ENCODE measurements around the gene MEPCE. TPM values are rescaled to one million over a fixed set of nuclear protein-coding genes. Genes with fewer than 3 reads are reported as not detected.

Gene MEPCE
- total RNA-seq, 1 experiment from 2014 or later = 85.9 TPM

GRCh38 chr7:100465702-100466311 lies 36.2 kb downstream of the MEPCE start:
- CTCF ChIA-PET = interaction anchor here (0.5 to 1.4 kb wide), 11 partner anchors 9 to 614 kb away, joined by 3 to 24 read pairs (median 3); partner anchors contain the start of genes FBXO24, LRCH4 and PCOLCE

DNA sequence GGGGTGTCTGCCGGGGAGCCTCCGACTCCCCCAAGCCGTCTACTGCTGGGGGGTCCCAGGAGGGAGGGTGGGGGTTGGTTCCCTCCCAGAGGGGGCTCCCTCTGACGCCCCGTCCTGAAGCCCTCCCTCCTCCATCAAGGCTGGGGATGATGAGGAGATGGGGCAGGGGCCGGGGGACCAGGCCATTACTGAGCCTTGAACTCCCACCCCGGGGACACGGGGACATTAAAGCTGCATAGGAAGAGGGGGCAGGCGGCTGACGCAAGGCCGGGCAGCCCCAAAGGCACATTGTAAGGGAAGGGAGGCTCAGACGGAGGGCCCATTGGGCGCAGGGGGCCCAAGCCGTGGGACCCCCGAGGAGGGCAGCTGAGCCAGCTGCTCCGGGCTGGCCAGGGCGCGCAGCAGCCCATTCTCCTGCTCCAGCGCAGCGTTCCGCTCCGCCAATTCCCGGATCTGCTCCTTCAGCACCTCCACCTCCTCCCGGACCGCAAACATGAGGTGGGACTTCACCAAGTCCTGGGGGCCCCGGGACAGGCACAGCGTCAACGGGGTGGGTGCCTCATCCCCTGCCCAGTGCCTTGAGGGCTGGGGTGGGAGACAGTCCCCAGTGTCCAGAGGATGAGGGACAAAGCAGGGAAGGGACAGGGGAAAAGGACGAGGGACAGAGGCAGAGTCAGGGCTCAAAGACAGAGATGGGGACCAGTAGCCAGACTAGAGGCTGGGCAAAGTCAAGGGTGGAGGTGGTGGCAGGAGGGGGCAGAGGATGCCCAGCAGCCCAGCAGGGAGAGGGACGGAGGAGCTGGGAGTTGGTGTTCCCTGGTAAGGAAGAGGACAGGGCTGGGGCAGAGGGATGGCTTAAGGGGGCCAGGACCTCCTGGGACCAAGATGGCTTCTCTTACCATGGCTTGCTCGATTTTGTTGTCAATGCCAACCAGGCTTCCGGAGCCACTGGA lies 37.3 kb downstream of the MEPCE start:
- intact Hi-C loops (cut with micrococcal nuclease; ENCODE audit: unreplicated experiment) = loop anchor here (1.0 kb wide), 1 partner anchor 258 kb away; no protein-coding TSS in a partner anchor
- no peak overlapping the region for H3K27ac ChIP-seq (ENCODE audit: low read depth, low read length, poor library complexity, severe bottlenecking)
- H3K9me3 ChIP-seq (ENCODE audit: low read depth, low read length, poor library complexity, severe bottlenecking) = no peaks in the 10 kb centered on the region
- H3K4me1 ChIP-seq (ENCODE audit: insufficient read depth, low read length, poor library complexity, severe bottlenecking) = peaks cover 11% of the 10 kb centered on the region
- H3K36me3 ChIP-seq (ENCODE audit: insufficient read depth, low read length, poor library complexity, severe bottlenecking) = peaks cover 6% of the 10 kb centered on the region
- TF ChIP-seq EZH2 (IDR thresholded peaks at IDR 0.05; ENCODE audit: borderline replicate concordance, low read depth, low read length, poor library complexity, severe bottlenecking) = no peak
- TF ChIP-seq, protein P1, sequence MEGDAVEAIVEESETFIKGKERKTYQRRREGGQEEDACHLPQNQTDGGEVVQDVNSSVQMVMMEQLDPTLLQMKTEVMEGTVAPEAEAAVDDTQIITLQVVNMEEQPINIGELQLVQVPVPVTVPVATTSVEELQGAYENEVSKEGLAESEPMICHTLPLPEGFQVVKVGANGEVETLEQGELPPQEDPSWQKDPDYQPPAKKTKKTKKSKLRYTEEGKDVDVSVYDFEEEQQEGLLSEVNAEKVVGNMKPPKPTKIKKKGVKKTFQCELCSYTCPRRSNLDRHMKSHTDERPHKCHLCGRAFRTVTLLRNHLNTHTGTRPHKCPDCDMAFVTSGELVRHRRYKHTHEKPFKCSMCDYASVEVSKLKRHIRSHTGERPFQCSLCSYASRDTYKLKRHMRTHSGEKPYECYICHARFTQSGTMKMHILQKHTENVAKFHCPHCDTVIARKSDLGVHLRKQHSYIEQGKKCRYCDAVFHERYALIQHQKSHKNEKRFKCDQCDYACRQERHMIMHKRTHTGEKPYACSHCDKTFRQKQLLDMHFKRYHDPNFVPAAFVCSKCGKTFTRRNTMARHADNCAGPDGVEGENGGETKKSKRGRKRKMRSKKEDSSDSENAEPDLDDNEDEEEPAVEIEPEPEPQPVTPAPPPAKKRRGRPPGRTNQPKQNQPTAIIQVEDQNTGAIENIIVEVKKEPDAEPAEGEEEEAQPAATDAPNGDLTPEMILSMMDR (conservative IDR thresholded peaks at IDR 0.05; ENCODE audit: low read depth, low read length) = no peak
- no peak for DNase-seq (ENCODE audit: low spot score)
- ChIA-PET CTCF (no interaction called here), POLR2A (ENCODE audit: low non-redundant PET) (no interaction called here)
- no peak overlapping the region for H3K4me3 ChIP-seq (ENCODE audit: low read depth, low read length, poor library complexity, severe bottlenecking)
- BruUV-seq (replicated peaks) = TSS peak; percentile 37
- H3K27me3 ChIP-seq (replicated peaks; ENCODE audit: insufficient read depth, low read depth, low read length, poor library complexity) = no peaks in the 10 kb centered on the region

More at GRCh38 chr7:100465702-100466311, 36.2 kb downstream of the MEPCE start:
- H3K9me3 ChIP-seq (ENCODE audit: low read depth, low read length, poor library complexity, severe bottlenecking) = no peaks in the 10 kb centered on the region
- intact Hi-C loops (cut with micrococcal nuclease; ENCODE audit: unreplicated experiment) = loop anchor here (1.0 kb wide), 1 partner anchor 259 kb away; no protein-coding TSS in a partner anchor
- H3K27me3 ChIP-seq (replicated peaks; ENCODE audit: insufficient read depth, low read depth, low read length, poor library complexity) = no peaks in the 10 kb centered on the region
- H3K4me3 ChIP-seq (ENCODE audit: low read depth, low read length, poor library complexity, severe bottlenecking) = no peak overlapping the region
- no peak for TF ChIP-seq EZH2 (IDR thresholded peaks at IDR 0.05; ENCODE audit: borderline replicate concordance, low read depth, low read length, poor library complexity, severe bottlenecking)
- TF ChIP-seq, protein P1 (conservative IDR thresholded peaks at IDR 0.05; ENCODE audit: low read depth, low read length) = peak; percentile 79
- H3K27ac ChIP-seq (ENCODE audit: low read depth, low read length, poor library complexity, severe bottlenecking) = peak overlapping the region; percentile 59
- DNase-seq (ENCODE audit: low spot score) = peak; percentile 82
- H3K36me3 ChIP-seq (ENCODE audit: insufficient read depth, low read length, poor library complexity, severe bottlenecking) = peaks cover 6% of the 10 kb centered on the region
- POLR2A ChIA-PET (ENCODE audit: low non-redundant PET) = interaction anchor here (0.5 kb wide), 1 partner anchor 240 kb away, joined by 4 read pairs; the partner anchor contains the start of gene POP7
- H3K4me1 ChIP-seq (ENCODE audit: insufficient read depth, low read length, poor library complexity, severe bottlenecking) = peaks cover 11% of the 10 kb centered on the region
- no TSS peak for BruUV-seq (replicated peaks)

DNA sequence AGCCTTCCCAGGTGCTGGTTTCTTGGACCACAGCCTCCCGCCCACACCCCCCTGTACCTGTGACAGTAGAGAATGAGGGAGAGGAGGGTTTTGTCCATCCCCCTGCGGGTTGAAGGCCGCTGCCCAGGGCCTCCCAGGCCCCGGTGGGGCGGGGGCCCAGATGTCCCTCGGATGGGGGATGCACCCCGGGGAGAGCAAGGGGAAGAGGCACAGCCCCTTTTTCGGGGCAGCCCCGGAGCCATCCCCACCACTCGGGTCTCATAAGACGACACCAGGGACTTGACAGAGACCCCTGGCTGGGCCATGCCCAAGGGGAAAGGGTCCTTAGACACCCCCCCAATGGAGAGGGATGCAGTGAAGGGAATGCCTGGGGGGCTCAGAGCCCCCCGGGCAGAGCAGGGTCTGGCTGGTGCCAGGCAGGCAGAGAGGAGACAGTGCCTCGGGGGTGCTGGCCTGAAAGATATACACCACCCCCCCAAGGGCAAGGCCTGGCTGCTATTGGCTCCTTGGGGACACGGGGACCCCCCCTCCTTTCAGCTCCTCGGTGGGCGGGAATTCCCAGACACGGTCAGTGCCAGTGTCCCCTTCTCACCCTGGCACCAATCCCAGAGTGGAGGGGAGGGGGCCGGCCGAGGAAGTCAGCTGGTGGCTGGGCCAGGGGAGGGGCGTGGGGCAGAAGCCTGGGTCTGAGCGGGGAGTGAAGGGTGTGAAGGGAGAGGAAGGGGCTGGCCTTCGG lies 38.2 kb downstream of the MEPCE start:
- no peak for TF ChIP-seq EZH2 (IDR thresholded peaks at IDR 0.05; ENCODE audit: borderline replicate concordance, low read depth, low read length, poor library complexity, severe bottlenecking)
- TF ChIP-seq, protein P1 (conservative IDR thresholded peaks at IDR 0.05; ENCODE audit: low read depth, low read length) = no peak
- ChIA-PET POLR2A (ENCODE audit: low non-redundant PET) (no interaction called here), CTCF (no interaction called here)
- H3K36me3 ChIP-seq (ENCODE audit: insufficient read depth, low read length, poor library complexity, severe bottlenecking) = peaks cover 6% of the 10 kb centered on the region
- no peaks in the 10 kb centered on the region for H3K27me3 ChIP-seq (replicated peaks; ENCODE audit: insufficient read depth, low read depth, low read length, poor library complexity)
- intact Hi-C loops (cut with micrococcal nuclease; ENCODE audit: unreplicated experiment) = no loop called here
- no peaks in the 10 kb centered on the region for H3K9me3 ChIP-seq (ENCODE audit: low read depth, low read length, poor library complexity, severe bottlenecking)
- H3K4me1 ChIP-seq (ENCODE audit: insufficient read depth, low read length, poor library complexity, severe bottlenecking) = peaks cover 14% of the 10 kb centered on the region
- no peak overlapping the region for H3K27ac ChIP-seq (ENCODE audit: low read depth, low read length, poor library complexity, severe bottlenecking)
- DNase-seq (ENCODE audit: low spot score) = no peak
- no peak overlapping the region for H3K4me3 ChIP-seq (ENCODE audit: low read depth, low read length, poor library complexity, severe bottlenecking)
- BruUV-seq (replicated peaks) = no TSS peak
